WI38 (cell line): ENCODE data around the gene DPH2.

Experiments used
- H3K4me3 ChIP-seq: 2 replicates; pipeline ENCODE4 v1.5.1; 2011; ENCODE audit warnings: low read depth, mild to moderate bottlenecking, control low read depth, low read length
- TF ChIP-seq, protein P1 (sequence below): IDR thresholded peaks from 2 replicates; pipeline ENCODE4 v1.5.1; 2012; ENCODE audit warnings: low read depth, mild to moderate bottlenecking, control low read depth, low read length

The DPH2 gene

DNA sequence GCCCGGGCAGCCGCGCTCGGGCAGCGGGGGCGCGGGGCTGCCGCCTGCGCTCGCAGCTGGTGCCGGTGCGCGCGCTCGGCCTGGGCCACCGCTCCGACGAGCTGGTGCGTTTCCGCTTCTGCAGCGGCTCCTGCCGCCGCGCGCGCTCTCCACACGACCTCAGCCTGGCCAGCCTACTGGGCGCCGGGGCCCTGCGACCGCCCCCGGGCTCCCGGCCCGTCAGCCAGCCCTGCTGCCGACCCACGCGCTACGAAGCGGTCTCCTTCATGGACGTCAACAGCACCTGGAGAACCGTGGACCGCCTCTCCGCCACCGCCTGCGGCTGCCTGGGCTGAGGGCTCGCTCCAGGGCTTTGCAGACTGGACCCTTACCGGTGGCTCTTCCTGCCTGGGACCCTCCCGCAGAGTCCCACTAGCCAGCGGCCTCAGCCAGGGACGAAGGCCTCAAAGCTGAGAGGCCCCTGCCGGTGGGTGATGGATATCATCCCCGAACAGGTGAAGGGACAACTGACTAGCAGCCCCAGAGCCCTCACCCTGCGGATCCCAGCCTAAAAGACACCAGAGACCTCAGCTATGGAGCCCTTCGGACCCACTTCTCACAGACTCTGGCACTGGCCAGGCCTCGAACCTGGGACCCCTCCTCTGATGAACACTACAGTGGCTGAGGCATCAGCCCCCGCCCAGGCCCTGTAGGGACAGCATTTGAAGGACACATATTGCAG is 33.2 kb upstream of the DPH2 start:
- peak overlapping the region; percentile 27; the same call in 1 of the 2 replicates for H3K4me3 ChIP-seq
- TF ChIP-seq, protein P1, sequence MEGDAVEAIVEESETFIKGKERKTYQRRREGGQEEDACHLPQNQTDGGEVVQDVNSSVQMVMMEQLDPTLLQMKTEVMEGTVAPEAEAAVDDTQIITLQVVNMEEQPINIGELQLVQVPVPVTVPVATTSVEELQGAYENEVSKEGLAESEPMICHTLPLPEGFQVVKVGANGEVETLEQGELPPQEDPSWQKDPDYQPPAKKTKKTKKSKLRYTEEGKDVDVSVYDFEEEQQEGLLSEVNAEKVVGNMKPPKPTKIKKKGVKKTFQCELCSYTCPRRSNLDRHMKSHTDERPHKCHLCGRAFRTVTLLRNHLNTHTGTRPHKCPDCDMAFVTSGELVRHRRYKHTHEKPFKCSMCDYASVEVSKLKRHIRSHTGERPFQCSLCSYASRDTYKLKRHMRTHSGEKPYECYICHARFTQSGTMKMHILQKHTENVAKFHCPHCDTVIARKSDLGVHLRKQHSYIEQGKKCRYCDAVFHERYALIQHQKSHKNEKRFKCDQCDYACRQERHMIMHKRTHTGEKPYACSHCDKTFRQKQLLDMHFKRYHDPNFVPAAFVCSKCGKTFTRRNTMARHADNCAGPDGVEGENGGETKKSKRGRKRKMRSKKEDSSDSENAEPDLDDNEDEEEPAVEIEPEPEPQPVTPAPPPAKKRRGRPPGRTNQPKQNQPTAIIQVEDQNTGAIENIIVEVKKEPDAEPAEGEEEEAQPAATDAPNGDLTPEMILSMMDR = no peak

DNA sequence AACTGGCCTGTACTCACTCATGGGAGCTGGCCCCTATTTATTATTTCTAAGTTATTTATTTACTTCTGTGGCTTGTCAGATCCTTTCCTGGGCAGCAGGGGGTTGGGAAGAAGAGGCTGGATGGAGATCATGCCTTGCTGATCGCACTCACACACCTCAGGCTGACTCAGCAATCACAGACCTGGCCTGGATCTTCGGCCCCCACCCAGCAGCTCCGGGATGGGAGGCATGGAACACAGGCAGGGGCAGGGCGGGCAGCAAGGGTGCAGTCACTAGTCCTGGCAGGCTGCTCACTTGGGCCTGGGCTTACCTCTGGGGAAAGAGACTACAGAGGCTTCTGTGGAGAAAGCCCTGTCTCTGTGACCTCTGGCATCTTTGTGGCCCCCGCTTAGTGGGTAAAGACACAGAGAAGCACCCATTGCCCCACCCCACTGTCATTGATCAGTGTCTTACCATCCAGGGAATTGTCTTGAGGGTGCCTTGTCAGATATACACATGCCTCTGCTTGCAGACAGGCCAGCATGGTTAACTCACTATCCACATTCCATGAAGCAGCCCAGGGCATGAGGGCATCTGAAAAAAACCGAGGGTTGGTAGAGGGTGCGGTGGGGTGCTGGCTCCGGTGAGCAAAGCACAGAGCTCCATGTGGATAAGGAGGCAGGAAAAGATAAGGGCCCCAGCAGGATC is 32.5 kb upstream of the DPH2 start:
- H3K4me3 ChIP-seq = no peak overlapping the region
- TF ChIP-seq, protein P1 = no peak

DNA sequence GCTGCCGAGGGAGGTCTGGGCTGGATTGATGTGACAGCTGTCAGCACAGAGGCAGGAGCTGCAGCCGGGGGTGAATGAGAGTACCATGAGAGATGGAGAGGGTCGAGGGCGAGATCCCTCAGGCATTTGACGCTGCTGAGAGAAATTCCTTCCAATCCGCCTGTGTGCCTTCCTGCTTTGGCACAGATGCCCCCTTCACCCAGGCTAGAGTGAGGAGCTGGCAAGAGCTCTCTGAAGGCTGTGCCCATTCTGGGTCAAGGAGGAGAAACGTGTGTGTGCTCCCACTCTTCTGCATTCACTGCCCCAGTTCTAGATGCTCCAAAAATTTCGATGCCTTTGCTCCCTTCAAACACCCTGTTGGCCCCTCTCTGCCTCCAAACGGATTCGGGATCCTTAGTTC is 31.4 kb upstream of the DPH2 start:
- H3K4me3 ChIP-seq = no peak overlapping the region
- TF ChIP-seq, protein P1 = no peak

DNA sequence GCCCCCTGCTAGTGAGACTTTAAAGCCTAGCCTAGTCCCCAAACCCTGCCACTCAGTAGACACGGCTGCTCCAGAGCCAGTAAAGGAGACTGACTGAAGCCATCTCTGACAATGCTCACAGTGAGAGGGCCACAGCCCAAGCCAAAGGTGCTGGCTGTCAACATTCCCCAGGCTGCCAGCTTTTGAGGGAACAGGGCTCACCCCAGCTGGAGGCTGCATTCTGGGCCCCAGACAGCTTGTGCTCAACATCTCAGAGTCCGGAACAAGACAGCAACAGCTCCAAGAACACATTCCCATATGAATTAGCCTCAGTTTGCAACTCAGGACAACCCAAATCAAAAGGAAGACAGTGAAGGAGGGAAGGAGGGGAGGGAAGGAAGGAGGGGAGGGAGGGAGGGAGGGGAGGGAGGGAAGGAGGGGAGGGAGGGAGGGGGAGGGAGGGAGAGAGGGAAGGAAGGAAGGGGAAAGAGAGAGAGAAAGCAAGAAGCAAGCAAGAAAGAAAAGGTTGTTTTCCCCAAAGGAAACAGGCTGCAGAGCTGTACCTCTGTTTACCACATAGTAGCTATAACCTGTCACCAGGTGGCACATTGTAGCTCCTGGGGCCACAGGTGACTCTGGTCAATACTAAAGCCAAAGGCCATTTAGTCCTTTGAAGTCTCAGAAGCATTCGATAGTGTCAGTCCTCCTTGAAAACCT is 30.8 kb upstream of the DPH2 start:
- TF ChIP-seq, protein P1 = no peak
- H3K4me3 ChIP-seq = no peak overlapping the region

DNA sequence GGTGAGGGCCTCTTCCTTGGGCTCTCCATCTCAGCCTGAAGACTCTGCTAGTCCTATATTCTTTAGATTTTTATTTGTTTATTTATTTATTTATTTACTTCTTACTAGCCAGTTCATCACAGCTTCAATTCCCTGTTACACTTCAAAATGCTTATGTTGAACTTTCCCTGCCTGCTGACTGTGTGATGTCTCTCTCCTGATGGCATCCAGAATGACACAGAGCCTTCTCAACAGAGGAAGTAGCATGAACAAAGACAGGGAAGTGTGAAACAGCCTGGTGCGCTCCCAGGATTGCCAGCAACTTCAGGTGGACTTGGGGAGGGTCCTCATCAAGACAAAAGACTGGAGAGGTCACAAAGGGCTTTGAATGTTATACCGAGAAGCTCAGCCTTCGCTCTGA is 27.4 kb upstream of the DPH2 start:
- no peak overlapping the region for H3K4me3 ChIP-seq
- TF ChIP-seq, protein P1 = no peak

DNA sequence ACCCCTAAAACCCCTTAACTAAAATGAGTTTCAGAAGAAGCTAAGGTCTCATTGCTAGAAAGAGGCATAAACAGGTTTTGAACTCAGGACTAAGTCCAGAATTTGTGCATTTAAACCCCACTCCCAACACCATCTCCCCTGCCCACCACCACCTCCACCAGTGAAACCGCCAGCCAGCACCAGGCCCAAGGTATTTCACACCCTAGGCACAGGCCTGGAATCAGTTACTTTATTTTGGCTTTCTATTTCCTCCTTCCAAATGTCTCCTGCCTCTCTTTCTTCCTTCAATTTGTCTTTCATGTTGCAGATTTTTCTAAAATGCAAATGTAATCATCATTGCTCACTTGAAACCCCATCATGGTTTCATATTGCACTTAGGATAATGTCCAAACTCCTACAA is 24.9 kb upstream of the DPH2 start:
- TF ChIP-seq, protein P1 = no peak
- no peak overlapping the region for H3K4me3 ChIP-seq
